Nephron progenitor cell (in vitro differentiated cells): Measurements from ENCODE around the gene ACOT7.

Experiments used
- DNase-seq: peaks from one replicate; pipeline ENCODE4 v3.0.0; 2021
- H3K27ac Mint-ChIP-seq: 2 replicates; pipeline ENCODE4 v1.8.0; 2021; ENCODE audit warnings: mild to moderate bottlenecking, moderate library complexity, mixed read lengths
- H3K27me3 Mint-ChIP-seq: 2 replicates; pipeline ENCODE4 v1.8.0; 2021; ENCODE audit warnings: mild to moderate bottlenecking, low read depth, mixed read lengths; ENCODE audit not compliant: poor library complexity
- H3K36me3 Mint-ChIP-seq: 2 replicates; pipeline ENCODE4 v1.8.0; 2021; ENCODE audit warnings: low read depth, mixed read lengths
- H3K4me1 Mint-ChIP-seq: 2 replicates; pipeline ENCODE4 v1.8.0; 2021; ENCODE audit warnings: mixed read lengths
- H3K4me3 Mint-ChIP-seq: 2 replicates; pipeline ENCODE4 v1.8.0; 2021; ENCODE audit warnings: mild to moderate bottlenecking, moderate library complexity, mixed read lengths
- H3K9me3 Mint-ChIP-seq: 2 replicates; pipeline ENCODE4 v1.8.0; 2021; ENCODE audit warnings: mild to moderate bottlenecking, moderate library complexity, mixed read lengths
- TF ChIP-seq, protein P1 (sequence below): fragments of 200-600 bp; sonication (generic); IDR thresholded peaks from 2 replicates; pipeline ENCODE4 v1.5.0; 2021; ENCODE audit warnings: antibody characterized with exemption

Gene ACOT7

DNA sequence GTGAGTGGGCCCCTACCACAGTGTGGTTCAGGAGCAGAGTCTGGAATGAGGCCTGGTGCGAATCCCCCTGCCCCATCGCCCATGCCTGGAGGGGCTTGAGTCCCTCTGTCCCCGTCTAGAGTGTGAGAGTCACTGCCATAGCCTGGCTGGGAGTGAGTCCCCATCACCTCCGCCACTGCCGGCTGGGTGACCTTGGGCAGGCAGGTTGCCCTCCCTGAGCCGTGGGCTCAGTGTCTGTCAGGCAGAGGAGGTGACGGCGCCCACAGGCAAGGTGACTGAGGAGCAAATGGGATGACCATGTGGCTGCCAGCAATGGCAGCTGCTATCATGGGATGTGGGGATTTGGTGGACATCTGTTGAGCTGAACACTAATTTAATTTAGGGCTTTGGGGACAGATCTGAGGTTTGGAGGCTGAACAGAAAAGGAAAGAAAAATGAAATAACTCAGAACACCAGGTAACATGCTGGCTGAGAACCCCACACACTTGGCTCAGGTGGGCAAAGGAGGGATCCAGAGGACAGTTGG is 94.6 kb downstream of the ACOT7 start:
- Mint-ChIP-seq H3K36me3 (peaks cover 18% of the 10 kb centered on the region), H3K4me3 (no peak overlapping the region), H3K4me1 (peaks cover 9% of the 10 kb centered on the region), H3K27me3 (no peaks in the 10 kb centered on the region), H3K9me3 (peaks cover 5% of the 10 kb centered on the region), H3K27ac (peak overlapping the region; percentile 5)
- TF ChIP-seq, protein P1, sequence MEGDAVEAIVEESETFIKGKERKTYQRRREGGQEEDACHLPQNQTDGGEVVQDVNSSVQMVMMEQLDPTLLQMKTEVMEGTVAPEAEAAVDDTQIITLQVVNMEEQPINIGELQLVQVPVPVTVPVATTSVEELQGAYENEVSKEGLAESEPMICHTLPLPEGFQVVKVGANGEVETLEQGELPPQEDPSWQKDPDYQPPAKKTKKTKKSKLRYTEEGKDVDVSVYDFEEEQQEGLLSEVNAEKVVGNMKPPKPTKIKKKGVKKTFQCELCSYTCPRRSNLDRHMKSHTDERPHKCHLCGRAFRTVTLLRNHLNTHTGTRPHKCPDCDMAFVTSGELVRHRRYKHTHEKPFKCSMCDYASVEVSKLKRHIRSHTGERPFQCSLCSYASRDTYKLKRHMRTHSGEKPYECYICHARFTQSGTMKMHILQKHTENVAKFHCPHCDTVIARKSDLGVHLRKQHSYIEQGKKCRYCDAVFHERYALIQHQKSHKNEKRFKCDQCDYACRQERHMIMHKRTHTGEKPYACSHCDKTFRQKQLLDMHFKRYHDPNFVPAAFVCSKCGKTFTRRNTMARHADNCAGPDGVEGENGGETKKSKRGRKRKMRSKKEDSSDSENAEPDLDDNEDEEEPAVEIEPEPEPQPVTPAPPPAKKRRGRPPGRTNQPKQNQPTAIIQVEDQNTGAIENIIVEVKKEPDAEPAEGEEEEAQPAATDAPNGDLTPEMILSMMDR, result no peak
- no peak for DNase-seq

DNA sequence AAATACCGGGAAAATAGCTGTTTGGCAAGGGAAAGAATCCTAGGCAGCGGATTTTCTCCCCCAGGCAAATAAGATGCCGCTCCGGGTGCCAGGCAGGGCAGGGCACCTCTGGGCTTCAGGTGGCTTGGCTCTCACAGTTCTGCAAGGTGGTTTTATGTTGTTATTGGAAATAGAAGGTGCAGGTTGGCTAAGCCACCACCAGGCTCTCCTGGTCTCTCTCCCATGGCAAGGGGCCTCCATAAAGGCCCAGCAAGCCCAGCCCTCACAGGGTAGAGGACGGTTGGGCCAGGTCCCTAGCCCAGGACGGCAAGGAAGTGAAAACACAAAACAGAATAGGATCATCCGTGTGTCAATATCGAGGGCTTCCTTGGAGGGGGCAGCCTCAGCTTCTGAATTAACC is 95.0 kb downstream of the ACOT7 start:
- H3K9me3 Mint-ChIP-seq, result peaks cover under 1% of the 10 kb centered on the region
- DNase-seq, result no peak
- peaks cover 9% of the 10 kb centered on the region for H3K4me1 Mint-ChIP-seq
- H3K4me3 Mint-ChIP-seq, result no peak overlapping the region
- no peak overlapping the region for H3K27ac Mint-ChIP-seq
- TF ChIP-seq, protein P1, result no peak
- no peaks in the 10 kb centered on the region for H3K27me3 Mint-ChIP-seq
- H3K36me3 Mint-ChIP-seq, result peaks cover 18% of the 10 kb centered on the region

DNA sequence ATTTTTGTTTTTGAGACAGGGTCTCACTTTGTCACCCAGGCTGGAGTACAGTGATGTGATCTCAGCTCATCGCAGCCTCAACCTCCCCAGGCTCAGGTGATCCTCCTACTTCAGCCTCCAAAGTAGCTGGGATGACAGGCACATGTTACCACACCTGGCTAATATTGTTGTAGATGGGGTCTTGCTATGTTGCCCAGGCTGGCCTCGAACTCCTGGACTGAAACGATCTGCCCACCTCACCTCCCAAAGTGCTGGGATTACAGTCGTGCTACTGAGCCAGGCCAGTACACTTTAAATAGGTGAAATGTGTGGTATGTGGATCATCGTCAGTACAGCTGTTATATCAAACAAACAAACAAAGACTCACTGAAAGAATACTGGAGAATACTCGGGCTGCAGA is 97.7 kb downstream of the ACOT7 start:
- peaks cover 25% of the 10 kb centered on the region for H3K4me1 Mint-ChIP-seq
- no peak overlapping the region for H3K4me3 Mint-ChIP-seq
- H3K27ac Mint-ChIP-seq, result no peak overlapping the region
- H3K36me3 Mint-ChIP-seq, result peaks cover 14% of the 10 kb centered on the region
- DNase-seq, result no peak
- H3K9me3 Mint-ChIP-seq, result no peaks in the 10 kb centered on the region
- TF ChIP-seq, protein P1, result no peak
- no peaks in the 10 kb centered on the region for H3K27me3 Mint-ChIP-seq

DNA sequence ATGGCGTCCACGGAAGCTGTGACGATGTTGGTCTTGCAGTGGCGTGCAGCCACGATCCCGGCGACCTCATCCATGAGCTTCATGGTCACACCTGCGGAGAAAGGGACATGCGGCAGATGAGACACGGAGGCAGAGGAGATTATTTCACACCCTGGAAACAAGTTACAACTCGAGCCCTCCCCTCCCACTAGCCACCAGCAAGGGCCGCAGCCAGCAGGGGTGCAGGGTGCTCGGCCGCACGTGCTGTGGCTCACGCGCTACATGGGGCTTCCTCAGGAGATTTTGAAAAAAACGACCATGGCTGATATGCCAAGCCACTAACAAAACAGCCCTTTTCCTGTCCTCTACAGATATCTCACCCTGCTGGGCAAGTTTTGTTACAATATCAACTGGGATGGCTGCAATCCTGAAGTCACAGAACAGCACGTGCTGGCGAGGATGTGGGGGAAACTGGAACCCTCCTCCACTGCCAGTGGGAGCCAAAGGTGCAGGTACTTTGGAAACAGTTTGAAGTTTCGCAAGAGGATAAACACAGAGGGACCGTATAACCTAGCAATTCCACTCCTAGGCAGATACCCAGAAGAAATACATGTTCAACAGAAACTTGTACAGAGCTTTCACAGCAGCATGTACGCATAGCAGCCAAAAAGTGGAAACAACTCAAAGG is 98.5 kb downstream of the ACOT7 start:
- DNase-seq, result no peak
- no peaks in the 10 kb centered on the region for H3K9me3 Mint-ChIP-seq
- H3K4me3 Mint-ChIP-seq, result no peak overlapping the region
- no peaks in the 10 kb centered on the region for H3K27me3 Mint-ChIP-seq
- H3K27ac Mint-ChIP-seq, result no peak overlapping the region
- peaks cover 12% of the 10 kb centered on the region for H3K36me3 Mint-ChIP-seq
- H3K4me1 Mint-ChIP-seq, result peaks cover 26% of the 10 kb centered on the region
- TF ChIP-seq, protein P1, result no peak

DNA sequence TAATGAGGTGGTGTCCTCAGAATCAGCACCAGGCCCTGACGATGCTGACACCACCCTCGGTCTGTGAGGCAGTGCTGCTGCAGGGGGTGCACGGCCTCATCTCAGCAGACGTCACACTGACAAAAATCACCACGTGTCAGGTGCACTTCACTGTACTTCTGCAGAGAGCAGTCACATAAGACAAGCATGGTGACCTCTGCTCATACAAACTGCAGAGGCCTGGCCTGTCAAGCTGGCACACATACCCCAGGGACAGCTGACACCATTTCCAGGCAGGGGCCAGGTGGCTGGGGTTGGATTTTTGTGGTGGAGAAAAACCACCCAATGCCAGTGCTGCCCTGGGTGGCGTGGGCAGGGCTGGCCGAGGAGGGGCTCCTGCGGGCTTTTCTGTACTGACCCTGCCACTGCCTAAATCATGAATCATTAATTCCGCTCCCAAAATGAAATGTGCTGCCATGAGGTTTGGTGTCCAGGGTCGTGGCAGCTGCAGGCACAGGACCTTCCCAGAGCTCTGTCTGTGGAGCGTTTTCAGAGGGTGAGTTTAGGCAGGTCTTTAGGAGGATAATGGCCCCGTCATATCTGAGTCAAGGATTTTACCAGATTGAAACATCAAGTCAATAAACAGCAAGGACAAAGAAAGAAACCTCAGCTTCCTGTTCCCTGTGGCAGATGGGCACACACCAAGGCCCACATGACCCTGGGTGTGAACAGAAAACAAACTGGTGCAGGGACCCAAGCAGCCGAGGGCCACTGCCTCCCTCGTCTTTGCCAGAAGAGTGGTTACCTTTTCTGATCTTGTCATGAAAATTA is 99.3 kb downstream of the ACOT7 start:
- no peak for DNase-seq
- peaks cover 12% of the 10 kb centered on the region for H3K36me3 Mint-ChIP-seq
- TF ChIP-seq, protein P1, result no peak
- H3K27ac Mint-ChIP-seq, result no peak overlapping the region
- H3K27me3 Mint-ChIP-seq, result no peaks in the 10 kb centered on the region
- H3K4me1 Mint-ChIP-seq, result peaks cover 26% of the 10 kb centered on the region
- H3K9me3 Mint-ChIP-seq, result no peaks in the 10 kb centered on the region
- H3K4me3 Mint-ChIP-seq, result no peak overlapping the region
